Measurements from ENCODE around the gene DLG5.

DLG5 gene, protein sequence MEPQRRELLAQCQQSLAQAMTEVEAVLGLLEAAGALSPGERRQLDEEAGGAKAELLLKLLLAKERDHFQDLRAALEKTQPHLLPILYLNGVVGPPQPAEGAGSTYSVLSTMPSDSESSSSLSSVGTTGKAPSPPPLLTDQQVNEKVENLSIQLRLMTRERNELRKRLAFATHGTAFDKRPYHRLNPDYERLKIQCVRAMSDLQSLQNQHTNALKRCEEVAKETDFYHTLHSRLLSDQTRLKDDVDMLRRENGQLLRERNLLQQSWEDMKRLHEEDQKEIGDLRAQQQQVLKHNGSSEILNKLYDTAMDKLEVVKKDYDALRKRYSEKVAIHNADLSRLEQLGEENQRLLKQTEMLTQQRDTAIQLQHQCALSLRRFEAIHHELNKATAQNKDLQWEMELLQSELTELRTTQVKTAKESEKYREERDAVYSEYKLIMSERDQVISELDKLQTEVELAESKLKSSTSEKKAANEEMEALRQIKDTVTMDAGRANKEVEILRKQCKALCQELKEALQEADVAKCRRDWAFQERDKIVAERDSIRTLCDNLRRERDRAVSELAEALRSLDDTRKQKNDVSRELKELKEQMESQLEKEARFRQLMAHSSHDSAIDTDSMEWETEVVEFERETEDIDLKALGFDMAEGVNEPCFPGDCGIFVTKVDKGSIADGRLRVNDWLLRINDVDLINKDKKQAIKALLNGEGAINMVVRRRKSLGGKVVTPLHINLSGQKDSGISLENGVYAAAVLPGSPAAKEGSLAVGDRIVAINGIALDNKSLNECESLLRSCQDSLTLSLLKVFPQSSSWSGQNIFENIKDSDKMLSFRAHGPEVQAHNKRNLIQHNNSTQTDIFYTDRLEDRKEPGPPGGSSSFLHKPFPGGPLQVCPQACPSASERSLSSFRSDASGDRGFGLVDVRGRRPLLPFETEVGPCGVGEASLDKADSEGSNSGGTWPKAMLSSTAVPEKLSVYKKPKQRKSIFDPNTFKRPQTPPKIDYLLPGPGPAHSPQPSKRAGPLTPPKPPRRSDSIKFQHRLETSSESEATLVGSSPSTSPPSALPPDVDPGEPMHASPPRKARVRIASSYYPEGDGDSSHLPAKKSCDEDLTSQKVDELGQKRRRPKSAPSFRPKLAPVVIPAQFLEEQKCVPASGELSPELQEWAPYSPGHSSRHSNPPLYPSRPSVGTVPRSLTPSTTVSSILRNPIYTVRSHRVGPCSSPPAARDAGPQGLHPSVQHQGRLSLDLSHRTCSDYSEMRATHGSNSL (N-terminal part only)
- 1.9 to 7.9 (median 4.0) reads per million in 3 experiments for total RNA-seq

DNA sequence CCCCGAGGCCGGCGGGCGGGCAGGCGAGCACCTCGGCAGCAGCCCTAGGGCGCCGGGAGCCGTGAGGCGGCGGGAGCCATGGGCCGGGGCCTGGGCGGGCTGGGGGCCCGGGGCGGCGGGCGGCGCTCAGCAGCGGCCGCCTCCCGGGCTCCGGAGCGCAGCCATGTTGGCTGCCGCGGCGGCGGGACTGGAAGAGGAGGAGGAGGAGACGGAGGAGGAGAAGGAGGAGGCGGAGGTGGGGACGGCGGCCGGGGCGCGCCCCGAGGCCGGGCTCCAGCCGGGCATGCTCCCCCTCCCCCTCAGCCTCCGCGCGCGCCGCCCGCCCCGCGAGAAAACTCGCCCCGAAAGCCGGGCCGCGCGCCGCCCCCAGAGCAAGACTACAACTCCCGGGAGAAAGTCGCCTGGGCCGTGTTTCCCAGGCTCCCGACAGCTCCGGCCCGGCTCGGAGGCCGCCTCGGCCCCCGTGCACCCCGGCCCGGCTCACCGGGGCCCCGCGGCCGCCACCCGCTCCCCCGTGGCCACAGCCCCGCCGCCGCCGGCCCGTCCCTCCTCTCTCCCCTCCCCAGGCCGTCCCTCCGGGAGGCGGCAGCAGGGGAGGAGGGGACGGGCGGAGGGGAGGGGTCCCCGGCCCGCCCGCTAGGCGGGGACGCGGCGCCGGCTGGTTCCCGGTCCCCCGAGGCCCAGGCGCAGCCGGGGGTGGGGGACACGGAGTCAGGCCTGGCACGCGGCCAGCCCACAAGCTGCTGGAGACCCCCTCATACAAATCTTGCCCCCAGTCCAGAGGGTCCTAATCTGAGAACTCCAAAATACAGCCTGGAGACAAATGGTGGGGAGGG, at the start of gene DLG5:
Gene DLG5, minus strand, starts transcription at position 190 of the 836 bp plus-strand sequence. CDS start 235 bp downstream, outside the sequence.
- no peak for DNase-seq

DNA sequence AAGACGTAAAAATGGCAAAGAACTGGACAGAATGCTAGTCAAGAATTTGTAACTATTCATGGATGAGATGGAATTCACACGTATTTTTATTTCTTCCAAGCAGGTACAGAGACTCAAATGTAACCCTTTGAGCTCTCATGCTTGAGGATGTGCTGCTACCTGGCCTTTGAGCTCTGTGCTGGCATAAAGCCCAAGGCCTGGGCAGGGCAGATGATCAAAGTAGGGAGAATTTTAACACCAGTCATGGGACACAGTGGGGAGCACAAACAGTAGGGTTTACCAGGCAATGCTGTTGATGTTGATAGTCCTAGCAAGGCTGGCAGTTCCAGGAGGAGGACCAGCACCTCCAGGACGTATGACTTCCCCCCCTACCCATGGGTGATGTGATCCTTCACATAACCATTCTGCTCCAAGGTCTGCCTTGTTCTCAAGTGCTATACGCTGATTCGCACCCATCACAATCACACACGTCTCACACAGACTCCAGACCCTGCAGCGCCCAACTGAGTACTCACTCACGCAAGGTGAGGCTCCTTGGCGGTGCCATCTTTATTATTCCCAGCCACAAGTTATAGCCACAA, 48.6 kb upstream of the DLG5 start:
- no peak for DNase-seq

DNA sequence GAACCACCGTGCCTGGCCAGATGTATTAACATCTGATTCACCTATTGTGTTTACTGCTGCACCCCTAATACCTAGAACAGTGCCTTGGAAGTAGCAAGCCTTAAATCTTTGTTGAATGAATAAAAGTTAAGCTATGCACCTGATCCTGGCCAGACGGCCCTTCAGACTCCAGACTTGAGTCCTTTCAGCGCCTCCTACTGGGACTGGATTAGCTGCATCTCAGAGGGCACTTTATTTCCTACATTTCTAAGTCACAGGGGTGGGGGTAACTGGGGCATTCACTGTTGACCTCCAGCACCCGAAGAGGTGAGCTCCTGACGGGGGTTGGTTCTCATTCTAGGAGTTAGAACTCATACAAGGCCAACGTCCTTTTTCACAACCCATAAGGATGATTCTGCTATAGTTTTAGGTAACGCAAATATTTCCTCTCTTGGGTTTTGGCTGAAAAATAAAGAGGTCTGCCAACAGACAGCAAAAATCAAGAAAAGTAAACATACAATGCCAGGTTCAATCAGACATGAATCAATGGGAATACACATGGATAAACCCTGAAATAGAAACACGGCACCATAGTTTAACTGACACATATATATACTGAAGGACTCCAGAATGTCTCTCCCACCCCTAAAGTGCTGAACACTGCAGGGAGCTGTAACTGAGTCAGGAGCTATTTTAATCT, 48.0 kb upstream of the DLG5 start:
- DNase-seq: no peak

DNA sequence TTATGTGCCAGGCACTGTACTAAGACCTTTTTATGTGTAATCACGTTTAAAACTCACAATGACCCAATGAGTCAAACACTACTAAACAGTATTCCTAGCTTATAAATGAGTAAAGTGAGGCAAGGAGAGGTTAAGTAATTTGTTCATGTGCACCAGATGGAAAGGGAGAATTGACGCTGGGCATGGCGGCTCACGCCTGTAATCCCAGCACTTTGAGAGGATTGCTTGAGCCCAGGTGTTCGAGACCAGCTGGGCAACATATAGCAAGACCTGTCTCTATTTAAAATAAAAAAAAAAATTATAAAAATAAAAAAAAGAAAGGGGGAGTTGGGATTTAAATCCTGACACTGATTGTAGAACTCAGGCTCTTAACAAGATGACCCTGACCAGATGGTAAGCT, 46.7 kb upstream of the DLG5 start:
- DNase-seq: no peak

DNA sequence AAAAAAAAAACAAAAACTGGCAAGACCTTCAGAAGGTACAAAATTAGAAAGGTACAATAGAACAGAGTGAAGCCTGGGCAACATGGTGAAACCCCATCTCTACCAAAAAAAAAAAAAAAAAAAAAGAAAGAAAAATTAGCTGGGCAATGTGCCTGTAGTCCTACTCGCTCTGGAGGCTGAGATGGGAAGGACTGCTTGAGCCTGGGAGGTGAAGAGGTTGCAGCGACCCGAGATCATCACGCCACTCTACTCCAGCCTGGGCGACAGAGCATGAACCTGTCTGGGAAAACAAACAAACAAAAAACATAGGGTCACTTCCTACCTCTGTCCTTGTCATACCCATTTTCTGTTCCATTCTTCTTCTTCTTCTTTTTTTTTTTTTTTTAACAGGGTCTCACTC, 45.6 kb upstream of the DLG5 start:
- no peak for DNase-seq

DNA sequence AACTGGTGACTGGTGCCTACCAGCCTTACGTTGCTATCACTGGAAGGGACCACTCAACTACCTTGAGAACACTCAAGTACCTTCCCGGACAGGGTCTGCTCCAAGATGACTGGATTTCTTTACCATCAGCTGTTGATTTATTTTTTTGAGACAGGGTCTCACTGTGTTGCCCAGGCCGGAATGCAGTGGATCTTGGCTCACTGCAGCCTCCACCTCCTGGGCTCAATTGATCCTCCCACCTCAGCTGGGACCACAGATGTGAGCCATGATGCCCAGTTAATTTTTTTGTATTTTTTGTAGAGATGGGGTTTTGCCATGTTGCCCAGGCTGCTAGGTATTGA, 45.2 kb upstream of the DLG5 start:
- no peak for DNase-seq

DNA sequence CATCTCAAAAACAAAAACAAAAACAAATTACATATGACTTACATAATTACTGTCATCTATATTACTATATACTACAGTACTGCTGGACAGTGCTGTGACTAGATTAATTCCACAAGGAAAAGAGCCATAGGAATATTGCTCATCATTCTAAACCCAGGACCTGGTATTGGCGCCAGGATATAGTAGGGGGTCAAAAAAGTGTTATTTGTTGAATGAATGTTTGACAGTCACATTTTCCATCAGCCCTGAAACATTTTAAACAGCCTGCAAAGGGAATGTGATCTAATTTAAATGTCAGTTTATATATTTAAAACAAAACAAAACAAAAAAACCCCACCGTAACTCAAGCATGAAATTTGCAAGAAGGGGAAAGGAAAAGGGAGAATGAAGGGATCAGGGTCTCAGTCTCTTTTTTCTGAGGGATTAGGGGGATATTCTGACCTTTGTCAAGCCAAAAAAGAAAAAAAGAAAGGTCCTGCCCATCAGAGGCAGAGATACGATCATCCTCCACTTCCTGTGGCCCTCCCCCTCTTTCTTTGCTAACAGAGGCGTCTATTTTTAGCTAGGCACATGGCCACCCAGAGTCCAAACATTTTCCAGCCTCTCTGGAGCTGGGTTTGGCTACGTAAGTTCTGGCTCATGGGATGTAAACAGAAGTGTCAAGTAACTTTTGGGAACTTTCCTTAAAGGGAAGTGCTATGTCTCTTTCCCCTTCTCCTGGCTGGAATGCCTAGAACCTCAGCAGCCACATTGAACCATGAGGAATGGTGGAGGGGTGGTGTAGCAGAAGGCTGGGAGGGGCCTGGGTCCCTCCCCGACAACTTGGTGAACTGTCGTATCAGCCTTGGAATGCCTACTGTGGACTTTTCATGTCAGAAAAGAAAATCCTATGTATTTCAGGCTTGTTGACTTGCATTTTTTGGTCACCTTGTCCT, 44.6 kb upstream of the DLG5 start:
- no peak for DNase-seq

DNA sequence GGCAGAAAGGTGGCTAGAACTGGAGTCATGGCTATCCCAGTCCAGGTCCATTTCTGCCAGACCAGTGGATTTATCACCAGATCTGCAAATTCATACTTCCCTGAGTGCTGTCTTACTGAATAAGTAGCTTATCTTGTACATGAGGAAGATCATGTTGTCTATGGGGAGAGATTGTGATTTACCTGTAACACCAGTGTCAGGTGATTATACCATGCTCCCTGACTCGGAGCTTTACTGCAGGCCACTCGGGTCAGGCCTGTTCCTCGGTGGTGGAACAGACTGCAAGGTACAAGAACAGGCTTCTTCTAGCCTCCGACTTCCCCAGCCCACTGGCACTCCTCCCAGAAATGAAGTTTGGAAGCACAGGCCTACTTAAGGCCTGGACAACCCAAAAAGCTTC, 42.6 kb upstream of the DLG5 start:
- DNase-seq: no peak

DNA sequence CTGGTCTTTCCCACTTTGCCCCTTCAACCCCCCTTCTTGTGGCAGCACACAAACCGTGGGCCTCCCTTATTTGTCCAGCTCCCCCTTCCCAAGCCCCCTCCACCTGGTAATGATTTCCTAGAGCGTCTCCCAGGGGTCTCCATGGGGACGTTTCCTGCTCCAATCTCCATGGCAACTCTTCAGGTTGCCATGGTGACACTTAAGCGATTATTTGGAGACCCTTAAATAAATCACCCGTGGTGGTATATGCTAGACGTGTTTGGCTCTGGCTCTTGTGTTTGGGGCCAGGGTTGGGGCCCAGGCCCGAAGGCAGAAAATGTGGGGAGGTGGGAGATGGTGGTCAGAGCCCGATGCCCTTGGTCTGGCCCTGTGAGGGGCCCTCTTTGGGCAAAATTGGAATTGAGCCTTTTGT, 41.1 kb upstream of the DLG5 start:
- DNase-seq: no peak

DNA sequence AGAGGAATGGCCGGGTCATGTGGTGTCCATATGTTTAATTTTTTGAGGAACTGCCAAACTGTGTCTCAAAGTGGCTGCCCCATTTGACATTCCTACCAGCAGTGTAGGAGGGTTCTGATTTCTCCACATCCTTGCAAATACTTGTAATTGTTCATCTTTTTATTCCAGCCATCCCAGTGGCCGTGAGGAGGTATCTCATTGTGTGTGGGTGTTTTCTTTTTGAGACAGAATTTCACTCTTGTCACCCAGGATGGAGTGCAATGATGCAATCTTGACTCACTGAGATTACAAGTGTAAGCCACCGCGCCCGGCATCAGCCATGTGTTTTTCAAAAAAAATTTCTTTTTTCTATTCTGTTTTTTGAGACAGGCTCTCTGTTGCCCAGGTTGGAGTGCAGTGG, 38.7 kb upstream of the DLG5 start:
- no peak for DNase-seq

DNA sequence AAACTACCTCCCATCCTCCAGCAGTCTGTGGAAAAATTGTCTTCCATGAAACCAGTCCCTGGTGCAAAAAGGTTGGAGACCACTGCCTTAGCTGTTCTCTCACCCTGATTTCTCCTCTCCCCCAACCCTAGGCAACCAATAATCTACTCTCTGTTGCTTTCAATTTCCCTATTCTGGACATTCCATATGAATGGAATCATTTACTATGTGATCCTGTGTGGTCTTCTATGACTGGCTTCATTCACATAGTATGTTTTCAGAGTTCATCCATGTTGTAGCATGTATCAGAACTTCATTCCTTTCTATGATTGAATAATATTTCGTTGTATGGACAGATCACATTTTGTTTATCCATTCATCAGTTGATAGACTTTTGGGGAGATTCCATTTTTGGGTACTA, 38.3 kb upstream of the DLG5 start:
- no peak for DNase-seq

DNA sequence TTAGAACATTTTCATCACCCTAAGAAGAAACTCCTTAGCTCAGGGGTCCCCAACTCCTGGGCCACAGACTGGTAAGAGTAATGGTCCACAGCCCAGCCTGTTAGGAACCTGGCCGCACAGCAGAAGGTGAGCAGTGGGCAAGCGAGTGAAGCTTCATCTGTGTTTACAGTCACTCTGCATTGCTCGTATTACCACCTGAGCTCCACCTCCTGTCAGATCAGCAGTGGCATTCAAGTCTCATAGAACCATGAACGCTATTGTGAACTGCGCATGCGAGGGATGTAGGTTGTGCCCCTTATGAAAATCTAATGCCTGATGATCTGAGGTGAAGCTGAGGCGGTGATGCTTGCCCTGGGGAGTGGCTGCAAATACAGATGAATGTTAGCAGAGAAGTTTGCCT, 37.3 kb upstream of the DLG5 start:
- no peak for DNase-seq

DNA sequence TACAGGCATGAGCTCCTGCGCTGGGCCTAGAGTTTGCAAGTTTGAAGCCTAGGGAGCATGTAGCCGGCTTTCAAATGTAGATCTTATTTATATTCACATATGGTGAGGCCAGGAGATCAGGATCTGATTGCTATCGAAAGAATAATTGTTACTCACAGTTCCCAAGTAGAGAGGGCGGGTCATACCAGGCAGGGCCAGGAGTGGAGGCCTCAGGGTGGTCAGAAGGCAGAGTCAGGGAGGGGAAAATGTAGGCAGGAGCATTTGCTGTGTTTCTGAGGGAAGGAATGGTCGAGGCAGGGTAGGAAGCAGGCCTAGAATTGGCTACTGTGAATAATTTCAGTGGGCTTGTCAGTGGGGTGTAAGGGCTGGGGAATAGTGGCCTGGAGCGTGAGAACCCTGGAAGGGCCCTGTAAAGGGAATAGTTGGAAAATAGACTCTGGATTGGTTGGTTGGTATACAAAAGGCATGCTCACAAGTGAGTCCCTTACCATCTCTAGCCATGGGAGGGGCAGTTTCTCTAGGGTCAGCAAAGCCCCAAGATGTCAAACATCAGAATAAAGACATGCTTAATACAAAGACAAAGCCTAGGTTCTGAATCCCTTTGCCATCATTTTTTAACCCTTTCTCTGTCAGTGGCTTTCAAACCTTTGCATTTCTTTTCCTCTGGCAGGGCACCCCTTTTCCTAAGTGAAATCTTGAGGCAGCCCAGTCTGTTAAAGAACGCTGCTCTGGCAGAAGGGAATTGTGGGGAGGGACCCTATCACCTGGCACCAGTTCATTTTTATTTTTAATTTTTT, 36.0 kb upstream of the DLG5 start:
- DNase-seq: no peak

DNA sequence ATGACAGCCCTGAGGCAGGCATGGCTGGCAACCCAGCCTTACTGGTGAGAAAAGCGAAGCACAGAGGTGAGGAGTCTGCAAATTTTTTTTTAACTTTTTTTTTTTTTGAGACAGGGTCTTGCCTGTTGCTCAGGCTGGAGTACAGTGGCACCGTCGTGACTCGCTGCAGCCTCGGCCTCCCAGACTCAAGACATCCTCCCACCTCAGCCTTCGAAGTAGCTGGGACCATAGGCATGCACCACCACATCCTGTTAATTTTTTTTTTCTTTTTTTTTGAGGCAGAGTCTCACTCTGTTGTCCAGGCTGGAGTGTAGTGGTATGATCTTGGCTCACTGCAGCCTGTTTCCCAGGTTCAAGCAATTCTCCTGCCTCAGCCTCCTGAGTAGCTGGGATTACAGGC, 35.1 kb upstream of the DLG5 start:
- no peak for DNase-seq

DNA sequence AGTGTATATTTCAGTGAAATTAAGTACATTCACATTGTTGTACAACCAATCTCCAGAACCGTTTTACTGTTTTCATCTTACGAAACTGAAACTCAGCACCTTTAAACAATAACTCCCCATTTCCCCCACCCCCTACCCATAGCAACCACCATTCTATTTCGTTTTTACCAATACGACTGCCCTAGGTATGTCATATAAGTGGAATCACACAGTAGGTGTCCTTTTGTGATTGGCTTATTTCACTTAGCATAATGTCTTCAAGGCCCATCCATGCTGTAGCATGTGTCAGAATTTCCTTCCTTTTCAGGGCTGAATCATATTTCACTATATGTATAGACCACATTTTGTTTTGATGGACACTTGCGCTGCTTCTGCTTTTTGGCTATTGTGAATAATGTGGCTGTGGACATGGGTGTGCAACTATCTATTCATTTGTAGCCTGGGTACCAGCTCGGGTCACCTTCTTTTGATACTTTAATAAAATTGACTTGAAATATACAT, 34.3 kb upstream of the DLG5 start:
- DNase-seq: no peak

DNA sequence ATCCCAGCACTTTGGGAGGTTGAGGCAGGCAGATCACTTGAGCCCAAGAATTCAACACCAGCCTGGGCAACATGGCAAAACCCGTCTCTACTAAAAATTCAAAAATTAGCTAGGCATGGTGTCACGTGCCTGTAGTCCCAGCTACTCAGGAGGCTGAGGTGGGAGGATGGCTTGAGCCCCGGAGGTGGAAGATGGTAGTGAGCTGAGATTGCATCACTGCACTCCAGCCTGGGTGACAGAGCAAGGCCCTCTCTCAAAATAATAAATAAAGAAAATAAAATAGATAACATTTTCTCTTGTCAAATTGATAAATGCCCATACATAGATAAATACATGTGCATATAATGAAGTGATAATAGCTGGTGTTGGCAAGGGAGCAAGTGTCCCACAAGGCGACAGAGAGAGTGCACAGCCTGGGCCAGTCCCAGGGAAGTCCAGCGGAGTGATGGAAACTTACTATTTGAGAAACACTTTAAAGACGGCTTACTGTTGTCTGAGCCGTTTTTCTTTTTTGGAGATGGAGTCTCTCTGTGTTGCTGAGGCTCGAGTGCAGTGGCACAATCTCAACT, 33.4 kb upstream of the DLG5 start:
- no peak for DNase-seq

DNA sequence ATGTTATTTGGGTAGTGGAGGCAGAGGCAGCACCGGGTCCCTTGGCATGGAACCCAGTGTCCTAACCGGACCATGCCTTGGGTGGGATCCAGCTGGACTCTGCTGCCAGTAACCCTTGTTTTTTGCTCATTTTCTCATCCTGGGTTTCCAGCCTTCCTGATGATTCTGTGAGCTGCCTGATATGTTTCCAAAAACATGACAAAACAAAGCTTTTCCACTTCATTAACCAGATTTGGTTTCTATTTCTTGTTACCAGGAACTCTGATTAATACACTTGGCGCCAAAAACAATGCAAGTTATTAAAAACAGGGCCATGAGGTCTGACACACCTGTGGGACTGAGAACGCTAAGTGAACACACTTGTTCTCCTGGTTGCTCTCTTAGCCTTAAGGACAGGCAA, 32.8 kb upstream of the DLG5 start:
- no peak for DNase-seq

DNA sequence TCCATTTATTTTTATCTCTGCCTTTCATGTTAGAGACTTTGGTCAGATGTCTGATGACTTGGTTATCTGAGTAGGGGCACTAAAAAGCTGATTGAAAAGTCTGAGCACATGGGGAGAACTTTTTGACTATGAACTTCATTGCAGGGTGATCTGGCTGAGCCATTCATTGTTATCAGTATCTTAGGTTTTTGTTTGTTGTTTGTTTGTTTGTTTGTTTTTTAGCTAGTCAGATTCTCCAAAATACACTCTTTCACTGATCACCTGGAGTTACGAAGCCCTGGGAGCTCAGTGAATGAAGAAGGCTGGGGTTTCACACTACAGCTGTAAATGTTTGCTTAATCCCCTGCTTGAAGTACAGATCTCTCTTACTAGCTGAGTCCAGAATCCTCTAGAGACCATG, 28.6 kb upstream of the DLG5 start:
- DNase-seq: no peak

DNA sequence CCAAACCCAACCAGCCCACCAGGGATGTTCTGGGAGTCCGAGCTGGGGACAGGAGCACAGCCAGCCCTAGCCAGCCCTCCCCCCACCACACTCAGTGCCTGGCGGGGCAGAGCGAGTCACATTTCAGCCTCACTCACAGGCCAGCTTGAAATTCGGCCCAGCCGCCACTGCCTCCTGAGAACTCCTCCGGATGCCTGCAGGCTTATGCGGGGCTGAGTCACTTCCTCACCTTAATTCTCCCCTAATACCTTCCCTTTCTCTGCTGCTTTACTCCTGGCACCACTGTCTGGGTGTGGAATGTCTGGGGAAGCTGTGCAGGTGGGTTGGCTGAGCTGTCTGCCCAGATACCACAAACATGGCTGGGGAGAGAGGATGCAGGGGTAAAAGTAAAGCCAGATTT, 22.6 kb upstream of the DLG5 start:
- no peak for DNase-seq

Data from central memory CD4-positive, alpha-beta T cell (primary cell).